ENCODE data around the gene ETV6. TPM values are rescaled to one million over a fixed set of nuclear protein-coding genes. Genes with fewer than 3 reads are reported as not detected.

Gene ETV6
- total RNA-seq, 6 experiments from 2014 or later, result 7.2 to 28.3 (median 11.0) TPM

DNA sequence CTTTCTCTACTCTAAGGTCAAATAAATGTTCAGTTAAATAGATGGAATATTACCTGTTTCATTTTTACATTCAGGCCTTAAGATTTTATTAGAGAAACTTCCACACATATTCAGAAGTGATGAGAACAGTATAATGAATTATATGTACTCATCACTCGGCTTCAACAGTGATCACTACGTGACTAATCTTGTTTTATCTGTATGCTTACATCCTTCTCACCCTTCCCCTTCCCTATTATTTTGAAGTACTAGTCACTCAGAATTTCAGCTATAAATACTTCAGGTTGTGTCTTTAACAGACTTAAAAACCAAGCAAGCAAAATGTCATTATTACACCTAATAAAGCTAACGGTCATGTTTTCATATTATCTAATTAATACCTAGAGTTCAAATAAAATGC, 34.9 kb downstream of the ETV6 start:
- no peak for TF ChIP-seq POLR2A (IDR thresholded peaks at IDR 0.05)
- TF ChIP-seq, protein P1, sequence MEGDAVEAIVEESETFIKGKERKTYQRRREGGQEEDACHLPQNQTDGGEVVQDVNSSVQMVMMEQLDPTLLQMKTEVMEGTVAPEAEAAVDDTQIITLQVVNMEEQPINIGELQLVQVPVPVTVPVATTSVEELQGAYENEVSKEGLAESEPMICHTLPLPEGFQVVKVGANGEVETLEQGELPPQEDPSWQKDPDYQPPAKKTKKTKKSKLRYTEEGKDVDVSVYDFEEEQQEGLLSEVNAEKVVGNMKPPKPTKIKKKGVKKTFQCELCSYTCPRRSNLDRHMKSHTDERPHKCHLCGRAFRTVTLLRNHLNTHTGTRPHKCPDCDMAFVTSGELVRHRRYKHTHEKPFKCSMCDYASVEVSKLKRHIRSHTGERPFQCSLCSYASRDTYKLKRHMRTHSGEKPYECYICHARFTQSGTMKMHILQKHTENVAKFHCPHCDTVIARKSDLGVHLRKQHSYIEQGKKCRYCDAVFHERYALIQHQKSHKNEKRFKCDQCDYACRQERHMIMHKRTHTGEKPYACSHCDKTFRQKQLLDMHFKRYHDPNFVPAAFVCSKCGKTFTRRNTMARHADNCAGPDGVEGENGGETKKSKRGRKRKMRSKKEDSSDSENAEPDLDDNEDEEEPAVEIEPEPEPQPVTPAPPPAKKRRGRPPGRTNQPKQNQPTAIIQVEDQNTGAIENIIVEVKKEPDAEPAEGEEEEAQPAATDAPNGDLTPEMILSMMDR (IDR thresholded peaks at IDR 0.05), result no peak
- intact Hi-C loops (cut with DNase I), result no loop called here
- H3K36me3 ChIP-seq, result no peaks in the 10 kb centered on the region
- no peak overlapping the region for H3K4me3 ChIP-seq
- no peaks in the 10 kb centered on the region for H3K9me3 ChIP-seq
- DNase-seq (no peak), ATAC-seq (peak in 1 of 4 donors; percentile 40)
- peaks cover 0 to 14% (median 0%) of the 10 kb centered on the region in 4 donors for H3K4me1 ChIP-seq
- H3K27me3 ChIP-seq, result no peaks in the 10 kb centered on the region
- no peak overlapping the region for H3K27ac ChIP-seq
- WGBS (ENCODE audit: insufficient coverage, low coverage, low lambda C conversion rate, missing lambda C conversion rate), result 59% methylated on average over 3 of the region's 3 CpGs

DNA sequence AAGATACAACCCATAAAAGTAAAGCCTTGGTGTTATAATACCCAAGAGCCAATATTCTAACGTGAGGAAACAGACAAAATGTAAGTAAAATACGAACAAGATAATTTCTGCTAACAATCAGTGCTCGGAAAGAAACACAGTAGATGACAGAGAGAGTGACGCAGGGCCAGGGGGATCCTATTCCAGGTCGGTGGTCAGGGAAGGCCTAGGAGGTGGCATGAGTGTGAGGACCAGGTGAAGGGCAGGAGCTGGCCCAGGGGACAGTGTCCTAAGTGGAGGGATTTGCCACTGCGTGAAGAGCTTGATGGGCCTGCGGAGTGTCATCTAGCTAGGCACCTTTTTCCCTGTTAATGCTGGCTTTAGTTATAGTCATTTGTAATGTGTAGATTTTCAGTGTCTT, 35.3 kb downstream of the ETV6 start:
- ATAC-seq (peak in 1 of 4 donors; percentile 17), DNase-seq (no peak)
- H3K4me3 ChIP-seq, result no peak overlapping the region
- no peaks in the 10 kb centered on the region for H3K27me3 ChIP-seq
- peaks cover 0 to 14% (median 0%) of the 10 kb centered on the region in 4 donors for H3K4me1 ChIP-seq
- WGBS (ENCODE audit: insufficient coverage, low coverage, low lambda C conversion rate, missing lambda C conversion rate), result 77% methylated on average over 3 of the region's 7 CpGs
- H3K9me3 ChIP-seq, result no peaks in the 10 kb centered on the region
- no peaks in the 10 kb centered on the region for H3K36me3 ChIP-seq
- no peak for TF ChIP-seq POLR2A (IDR thresholded peaks at IDR 0.05)
- TF ChIP-seq, protein P1 (IDR thresholded peaks at IDR 0.05), result no peak
- no peak overlapping the region for H3K27ac ChIP-seq
- intact Hi-C loops (cut with DNase I), result no loop called here

DNA sequence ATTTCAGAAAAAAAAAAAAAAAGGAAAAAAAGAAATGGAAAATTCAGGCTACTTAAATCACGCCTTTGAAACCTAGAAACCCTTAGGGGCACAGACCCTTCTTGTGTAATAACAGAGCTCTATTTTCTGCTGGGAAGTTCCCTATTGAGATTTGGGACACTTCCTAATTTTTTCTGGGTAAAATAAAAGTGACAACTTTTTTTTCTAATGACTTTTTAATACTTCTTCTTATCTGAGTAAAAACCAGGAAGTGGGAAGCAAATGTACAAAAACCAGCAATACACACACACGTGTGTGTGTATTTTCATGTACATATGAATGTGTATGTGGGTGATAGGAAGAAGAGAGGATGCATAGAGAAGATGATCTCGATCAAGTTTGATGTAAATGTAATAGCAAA, 35.8 kb downstream of the ETV6 start:
- ATAC-seq, result peak in 2 of 4 donors; percentile 32 to 52
- DNase-seq, result no peak
- WGBS (ENCODE audit: insufficient coverage, low coverage, low lambda C conversion rate, missing lambda C conversion rate), result 67% methylated on average over 3 of the region's 3 CpGs
- no peaks in the 10 kb centered on the region for H3K36me3 ChIP-seq
- no peaks in the 10 kb centered on the region for H3K9me3 ChIP-seq
- no peak overlapping the region for H3K27ac ChIP-seq
- no peak overlapping the region for H3K4me3 ChIP-seq
- intact Hi-C loops (cut with DNase I), result no loop called here
- no peaks in the 10 kb centered on the region for H3K27me3 ChIP-seq
- TF ChIP-seq, protein P1 (IDR thresholded peaks at IDR 0.05), result no peak
- TF ChIP-seq POLR2A (IDR thresholded peaks at IDR 0.05), result no peak
- peaks cover 0 to 14% (median 0%) of the 10 kb centered on the region in 4 donors for H3K4me1 ChIP-seq

DNA sequence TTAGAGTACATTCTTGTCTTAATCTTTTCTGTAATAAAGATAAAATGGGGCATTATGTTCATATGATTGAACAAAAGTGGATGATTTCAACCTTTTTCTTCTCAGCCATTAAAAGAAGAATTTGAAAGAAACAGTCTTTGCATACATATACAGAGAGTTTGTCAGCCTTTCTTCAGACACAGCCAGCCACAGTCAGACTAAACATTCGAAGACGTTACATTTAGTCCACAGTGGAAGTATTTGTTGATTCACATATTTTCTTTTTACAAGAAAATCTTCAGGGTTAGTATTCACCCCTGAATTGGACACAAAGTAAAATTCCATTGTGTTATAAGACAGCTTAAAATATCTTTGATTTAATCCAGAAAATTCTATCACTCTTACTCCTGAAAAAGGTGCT, 36.2 kb downstream of the ETV6 start:
- intact Hi-C loops (cut with DNase I), result no loop called here
- Histone ChIP-seq H3K27me3 (no peaks in the 10 kb centered on the region), H3K9me3 (no peaks in the 10 kb centered on the region), H3K27ac (no peak overlapping the region), H3K36me3 (no peaks in the 10 kb centered on the region), H3K4me1 (peaks cover 0 to 14% (median 0%) of the 10 kb centered on the region in 4 donors), H3K4me3 (no peak overlapping the region)
- ATAC-seq, result no peak
- no peak for TF ChIP-seq POLR2A (IDR thresholded peaks at IDR 0.05)
- TF ChIP-seq, protein P1 (IDR thresholded peaks at IDR 0.05), result no peak
- DNase-seq, result no peak
- 91% methylated on average over 2 of the region's 2 CpGs for WGBS (ENCODE audit: insufficient coverage, low coverage, low lambda C conversion rate, missing lambda C conversion rate)

DNA sequence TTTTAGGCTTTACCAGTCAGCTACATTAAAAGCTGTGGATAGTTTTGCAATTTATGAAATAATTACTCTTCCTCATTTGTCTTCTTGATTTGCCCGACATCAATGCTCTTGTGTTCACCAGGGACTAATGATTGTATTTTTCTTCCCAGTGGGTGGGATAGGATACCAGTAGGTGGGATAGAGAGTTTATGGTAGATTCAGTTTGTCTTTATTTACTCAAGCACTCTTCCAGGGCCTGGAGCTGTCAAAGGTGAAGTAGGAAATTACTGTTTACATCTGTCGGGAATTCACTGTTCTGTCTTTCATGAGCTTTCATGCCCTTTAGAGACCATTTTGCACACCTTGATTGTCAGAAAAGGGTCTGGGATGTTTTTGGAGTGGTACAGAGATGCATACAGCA, 36.6 kb downstream of the ETV6 start:
- Histone ChIP-seq H3K4me1 (peaks cover 0 to 14% (median 0%) of the 10 kb centered on the region in 4 donors), H3K36me3 (no peaks in the 10 kb centered on the region), H3K27ac (no peak overlapping the region), H3K9me3 (no peaks in the 10 kb centered on the region), H3K4me3 (no peak overlapping the region), H3K27me3 (no peaks in the 10 kb centered on the region)
- intact Hi-C loops (cut with DNase I), result no loop called here
- WGBS (ENCODE audit: insufficient coverage, low coverage, low lambda C conversion rate, missing lambda C conversion rate), result 79% methylated on average over 2 of the region's 2 CpGs
- DNase-seq (no peak), ATAC-seq (no peak)
- TF ChIP-seq, protein P1 (IDR thresholded peaks at IDR 0.05), result no peak
- TF ChIP-seq POLR2A (IDR thresholded peaks at IDR 0.05), result no peak

Measured in right lobe of liver (tissue), 6 donors.